H1 (cell line): ENCODE measurements around the gene RASAL2. TPM values are rescaled to one million over a fixed set of nuclear protein-coding genes. Genes with fewer than 3 reads are reported as not detected.

Experiments used
- GTF2F1 ChIP-seq: IDR thresholded peaks from 2 replicates; pipeline ENCODE4 v1.6.1; 2012; ENCODE audit warnings: low read depth, low read length, improper control_type of control experiment, borderline replicate concordance
- SP1 ChIP-seq: IDR thresholded peaks from 2 replicates; pipeline ENCODE4 v1.6.1; 2011; ENCODE audit warnings: low read depth, low read length
- SRF ChIP-seq: IDR thresholded peaks from 2 replicates; pipeline ENCODE4 v1.6.1; 2011; ENCODE audit warnings: mild to moderate bottlenecking, low read depth, low read length, moderate library complexity
- TBP ChIP-seq: IDR thresholded peaks from 2 replicates; pipeline ENCODE4 v1.6.1; 2011; ENCODE audit warnings: low read depth, low read length, improper control_type of control experiment
- polyA plus RNA-seq, 7 experiments: library from polyadenylated mRNA; depleted of rRNA in 3 of 7; stranded (reverse) in 5 of 7; unstranded in 2 of 7; fragments of >200 nt in 5 of 7; fragments of 200-250 nt in 2 of 7; gene quantifications; 1 replicate in 5 of 7; 2 replicates in 1 of 7; 4 replicates in 1 of 7; pipeline versions ENCODE4 v1.2.1 to v1.2.3, GENCODE V29; 2011 to 2013; ENCODE audit warnings: missing spikeins in 2 of 7, mixed read lengths in 2 of 7
- total RNA-seq: library from RNA; stranded (reverse); fragmentation: NEBNext Ultra II Directional; extraction: Animal tissue kit (Norgen Biotek cat#: 25700); gene quantifications from 2 replicates; pipeline ENCODE4 v1.2.1, GENCODE V29; 2021

The RASAL2 gene
- total and polyA plus RNA-seq, 2 of the 8 experiments (the other 6 are each of a cell fraction or from before 2014, with no cell fraction given) = 15.9 to 32.5 TPM

GRCh38 chr1:178465011-178465410 lies 371.1 kb downstream of the RASAL2 start (continued):
- TF ChIP-seq SRF (no peak), GTF2F1 (no peak), TBP (no peak), SP1 (no peak)
